GM23338 (cell line): ENCODE measurements around the gene APOLD1. TPM values are rescaled to one million over a fixed set of nuclear protein-coding genes. Genes with fewer than 3 reads are reported as not detected.

ENCODE experiments used
- ATAC-seq: fragments of 200-7000 bp; cut with Tn5 transposase; 3 replicates; pipeline ENCODE4 v1.9.1; 2020
- DNase-seq: peaks from one replicate; pipeline ENCODE4 v3.0.0-alpha.2; 2015; ENCODE audit warnings: low spot score
- H2AFZ ChIP-seq: fragments of 200-600 bp; sonication (generic); 2 replicates; pipeline ENCODE4 v1.8.0; 2016; ENCODE audit warnings: antibody characterized with exemption, mild to moderate bottlenecking, moderate library complexity
- H3F3A ChIP-seq: fragments of 200-600 bp; sonication (generic); replicated peaks from 2 replicates; pipeline ENCODE4 v1.8.0; 2017; ENCODE audit warnings: antibody characterized with exemption, mixed run types, low read depth
- H3K27ac ChIP-seq: fragments of 200-600 bp; sonication (generic); 2 replicates; pipeline ENCODE4 v1.6.1; 2016; ENCODE audit warnings: low read depth
- H3K27me3 ChIP-seq: fragments of 200-600 bp; sonication (generic); 2 replicates; pipeline ENCODE4 v1.8.0; 2016; ENCODE audit warnings: mild to moderate bottlenecking, mixed run types, moderate library complexity; ENCODE audit not compliant: insufficient read depth
- H3K36me3 ChIP-seq: fragments of 200-600 bp; sonication (generic); 2 replicates; pipeline ENCODE4 v1.8.0; 2016; ENCODE audit warnings: mild to moderate bottlenecking; ENCODE audit not compliant: insufficient read depth
- H3K4me1 ChIP-seq: fragments of 200-600 bp; sonication (generic); 2 replicates; pipeline ENCODE4 v1.8.0; 2016; ENCODE audit warnings: mild to moderate bottlenecking, moderate library complexity; ENCODE audit not compliant: insufficient read depth
- H3K4me2 ChIP-seq: fragments of 200-600 bp; sonication (generic); 2 replicates; pipeline ENCODE4 v1.7.1; 2017; ENCODE audit warnings: mixed run types
- H3K4me3 ChIP-seq: fragments of 200-600 bp; sonication (generic); 2 replicates; pipeline ENCODE4 v1.6.1; 2016; ENCODE audit warnings: mixed run types
- H3K79me2 ChIP-seq: fragments of 200-600 bp; sonication (generic); replicated peaks from 2 replicates; pipeline ENCODE4 v1.8.0; 2017; ENCODE audit warnings: mild to moderate bottlenecking; ENCODE audit not compliant: insufficient read depth
- H3K9me2 ChIP-seq: fragments of 200-600 bp; sonication (generic); 2 replicates; pipeline ENCODE4 v1.8.0; 2017; ENCODE audit not compliant: insufficient read depth
- H4K20me1 ChIP-seq: fragments of 200-600 bp; sonication (generic); replicated peaks from 2 replicates; pipeline ENCODE4 v1.8.0; 2017; ENCODE audit warnings: mild to moderate bottlenecking; ENCODE audit not compliant: insufficient read depth
- H3K27ac Mint-ChIP-seq: 2 replicates; pipeline ENCODE4 v1.8.0; 2020; ENCODE audit warnings: inconsistent platforms, mild to moderate bottlenecking, moderate library complexity, mixed read lengths
- H3K27me3 Mint-ChIP-seq: 3 replicates; pipeline ENCODE4 v1.8.0; 2022; ENCODE audit warnings: low read depth, mild to moderate bottlenecking, moderate library complexity, mixed read lengths, inconsistent platforms; ENCODE audit not compliant: insufficient read depth, poor library complexity
- H3K36me3 Mint-ChIP-seq: 3 replicates; pipeline ENCODE4 v1.8.0; 2021; ENCODE audit warnings: low read depth, mild to moderate bottlenecking, inconsistent platforms, moderate library complexity, mixed read lengths
- H3K4me1 Mint-ChIP-seq: 3 replicates; pipeline ENCODE4 v1.8.0; 2020; ENCODE audit warnings: mild to moderate bottlenecking, inconsistent platforms, mixed read lengths
- H3K4me3 Mint-ChIP-seq: 3 replicates; pipeline ENCODE4 v1.8.0; 2021; ENCODE audit warnings: moderate library complexity, mild to moderate bottlenecking, inconsistent platforms, mixed read lengths
- H3K9me3 Mint-ChIP-seq: 3 replicates; pipeline ENCODE4 v1.8.0; 2020; ENCODE audit warnings: moderate library complexity, mild to moderate bottlenecking, inconsistent platforms, mixed read lengths
- CREB1 ChIP-seq: fragments of 250-450 bp; sonication (Bioruptor Pico); IDR thresholded peaks from 2 replicates; pipeline ENCODE4 v1.5.0; 2020; ENCODE audit warnings: low read depth, mild to moderate bottlenecking, moderate library complexity
- ETS1 ChIP-seq: IDR thresholded peaks from 2 replicates; pipeline ENCODE4 v1.6.1; 2016; ENCODE audit warnings: antibody characterized with exemption
- EZH2phosphoT487 ChIP-seq: fragments of 200-600 bp; sonication (generic); IDR thresholded peaks from one replicate; pipeline ENCODE4 v1.8.1; 2018; ENCODE audit warnings: antibody characterized with exemption; ENCODE audit not compliant: unreplicated experiment
- JUNB ChIP-seq: IDR thresholded peaks from one replicate; pipeline ENCODE4 v1.6.1; 2016; ENCODE audit warnings: antibody characterized with exemption; ENCODE audit not compliant: unreplicated experiment
- NANOG ChIP-seq: IDR thresholded peaks from 2 replicates; pipeline ENCODE4 v1.6.1; 2016; ENCODE audit warnings: antibody characterized with exemption, borderline replicate concordance
- POLR2AphosphoS5 ChIP-seq: IDR thresholded peaks from 2 replicates; pipeline ENCODE4 v1.6.1; 2016; ENCODE audit warnings: antibody characterized with exemption, low read depth
- ZNF114 ChIP-seq: fragments of 250-450 bp; sonication (Bioruptor Pico); IDR thresholded peaks from 2 replicates; pipeline ENCODE4 v1.5.0; 2020; ENCODE audit warnings: mild to moderate bottlenecking, moderate library complexity
- ZNF331 ChIP-seq: fragments of 250-450 bp; sonication (Bioruptor Pico); IDR thresholded peaks from 2 replicates; pipeline ENCODE4 v1.5.0; 2020; ENCODE audit warnings: low read depth, mild to moderate bottlenecking, moderate library complexity
- polyA plus RNA-seq: library from polyadenylated mRNA; unstranded; fragments of >200 nt; fragmentation: Nextera tagmentation; extraction: Ambion mirVana; gene quantifications from 2 replicates; pipeline ENCODE4 v1.2.1, GENCODE V29; 2016
- total RNA-seq: library from RNA; depleted of rRNA; stranded (reverse); fragments of >200 nt; shearing (Covaris generic); gene quantifications from 2 replicates; pipeline ENCODE4 v1.2.3, GENCODE V29; 2014
- TF ChIP-seq, protein P1 (sequence below), 2 experiments: fragments of 200-600 bp in 1 of 2; sonication (generic) in 1 of 2; conservative IDR thresholded peaks; 2 replicates each; pipeline versions ENCODE4 v1.5.1 to v1.6.1; 2016 to 2017; ENCODE audit warnings: antibody characterized with exemption in 2 of 2, low read depth in 2 of 2, mild to moderate bottlenecking in 2 of 2, moderate library complexity in 1 of 2
- TF ChIP-seq, protein P2 (sequence below): IDR thresholded peaks from one replicate; pipeline ENCODE4 v1.6.1; 2018; ENCODE audit warnings: antibody characterized with exemption; ENCODE audit not compliant: unreplicated experiment

The APOLD1 gene
- total and polyA plus RNA-seq, 2 experiments from 2014 or later: 0.94 to 1.8 TPM

- no peak overlapping the region for H3K27ac Mint-ChIP-seq
- Histone ChIP-seq H3K79me2 (peaks cover 45% of the 10 kb centered on the region), H3K4me2 (peak overlapping the region; percentile 45; the same call in 1 of the 2 replicates), H3K9me2 (no peaks in the 10 kb centered on the region), H3K27ac (no peak overlapping the region), H3K4me3 (peak overlapping the region; percentile 91; the same call in 1 of the 2 replicates), H3K4me1 (peaks cover 9% of the 10 kb centered on the region), H2AFZ (peak overlapping the region; percentile 77), H3F3A (no peaks in the 10 kb centered on the region), H3K27me3 (no peaks in the 10 kb centered on the region), H4K20me1 (peaks cover 12% of the 10 kb centered on the region), H3K36me3 (peaks cover 6% of the 10 kb centered on the region; the same call in 1 of the 2 replicates)
- TF ChIP-seq, protein P1, sequence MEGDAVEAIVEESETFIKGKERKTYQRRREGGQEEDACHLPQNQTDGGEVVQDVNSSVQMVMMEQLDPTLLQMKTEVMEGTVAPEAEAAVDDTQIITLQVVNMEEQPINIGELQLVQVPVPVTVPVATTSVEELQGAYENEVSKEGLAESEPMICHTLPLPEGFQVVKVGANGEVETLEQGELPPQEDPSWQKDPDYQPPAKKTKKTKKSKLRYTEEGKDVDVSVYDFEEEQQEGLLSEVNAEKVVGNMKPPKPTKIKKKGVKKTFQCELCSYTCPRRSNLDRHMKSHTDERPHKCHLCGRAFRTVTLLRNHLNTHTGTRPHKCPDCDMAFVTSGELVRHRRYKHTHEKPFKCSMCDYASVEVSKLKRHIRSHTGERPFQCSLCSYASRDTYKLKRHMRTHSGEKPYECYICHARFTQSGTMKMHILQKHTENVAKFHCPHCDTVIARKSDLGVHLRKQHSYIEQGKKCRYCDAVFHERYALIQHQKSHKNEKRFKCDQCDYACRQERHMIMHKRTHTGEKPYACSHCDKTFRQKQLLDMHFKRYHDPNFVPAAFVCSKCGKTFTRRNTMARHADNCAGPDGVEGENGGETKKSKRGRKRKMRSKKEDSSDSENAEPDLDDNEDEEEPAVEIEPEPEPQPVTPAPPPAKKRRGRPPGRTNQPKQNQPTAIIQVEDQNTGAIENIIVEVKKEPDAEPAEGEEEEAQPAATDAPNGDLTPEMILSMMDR (conservative IDR thresholded peaks at IDR 0.05; ENCODE audit: low read depth in 2 of 2): peak in 1 of 2 experiments; percentile 3; a peak in 1 of 4 replicates
- no peak for TF ChIP-seq NANOG
- no peak for TF ChIP-seq ZNF114 (CRISPR knock-in tag)
- H3K4me3 Mint-ChIP-seq: peak overlapping the region; percentile 96
- peak; percentile 38 for ATAC-seq
- peaks cover 10% of the 10 kb centered on the region for H3K4me1 Mint-ChIP-seq
- H3K27me3 Mint-ChIP-seq: peaks cover 1% of the 10 kb centered on the region
- no peaks in the 10 kb centered on the region for H3K9me3 Mint-ChIP-seq
- peaks cover 15% of the 10 kb centered on the region for H3K36me3 Mint-ChIP-seq
- no peak for DNase-seq
These were observed 27.2 kb downstream of the APOLD1 start for GRCh38 chr12:12812618-12813119.

GRCh38 chr12:12813120-12814101 lies 28.0 kb downstream of the APOLD1 start, which contains the start of gene DDX47:
TSS of gene DDX47 (plus strand) at chr12:12813346. CDS start at chr12:12813368, 22 bp downstream.
- Histone ChIP-seq H3K27me3 (no peaks in the 10 kb centered on the region), H4K20me1 (peaks cover 15% of the 10 kb centered on the region), H3K79me2 (peaks cover 52% of the 10 kb centered on the region), H3F3A (no peaks in the 10 kb centered on the region), H3K9me2 (no peaks in the 10 kb centered on the region), H3K36me3 (peaks cover 6% of the 10 kb centered on the region; the same call in 1 of the 2 replicates), H2AFZ (peak within 1 kb of the TSS; percentile 93), H3K4me3 (peak within 1 kb of the TSS; percentile 91), H3K27ac (peak within 1 kb of the TSS; percentile 75), H3K4me2 (peak within 1 kb of the TSS; percentile 87), H3K4me1 (peaks cover 6% of the 10 kb centered on the region)
- DNase-seq (peak; percentile 97), ATAC-seq (peak; percentile 97)
- Mint-ChIP-seq H3K27me3 (peaks cover 1% of the 10 kb centered on the region), H3K4me1 (peaks cover 10% of the 10 kb centered on the region), H3K36me3 (peaks cover 18% of the 10 kb centered on the region), H3K9me3 (no peaks in the 10 kb centered on the region), H3K4me3 (peak within 1 kb of the TSS; percentile 96), H3K27ac (peak within 1 kb of the TSS; percentile 97)
- TF ChIP-seq ZNF331 (CRISPR knock-in tag): no peak
- TF ChIP-seq, protein P1 (conservative IDR thresholded peaks at IDR 0.05; ENCODE audit: low read depth in 2 of 2): peak; percentile 77 to 85
- peak; percentile 79 for TF ChIP-seq CREB1 (CRISPR knock-in tag)
- TF ChIP-seq, protein P2, sequence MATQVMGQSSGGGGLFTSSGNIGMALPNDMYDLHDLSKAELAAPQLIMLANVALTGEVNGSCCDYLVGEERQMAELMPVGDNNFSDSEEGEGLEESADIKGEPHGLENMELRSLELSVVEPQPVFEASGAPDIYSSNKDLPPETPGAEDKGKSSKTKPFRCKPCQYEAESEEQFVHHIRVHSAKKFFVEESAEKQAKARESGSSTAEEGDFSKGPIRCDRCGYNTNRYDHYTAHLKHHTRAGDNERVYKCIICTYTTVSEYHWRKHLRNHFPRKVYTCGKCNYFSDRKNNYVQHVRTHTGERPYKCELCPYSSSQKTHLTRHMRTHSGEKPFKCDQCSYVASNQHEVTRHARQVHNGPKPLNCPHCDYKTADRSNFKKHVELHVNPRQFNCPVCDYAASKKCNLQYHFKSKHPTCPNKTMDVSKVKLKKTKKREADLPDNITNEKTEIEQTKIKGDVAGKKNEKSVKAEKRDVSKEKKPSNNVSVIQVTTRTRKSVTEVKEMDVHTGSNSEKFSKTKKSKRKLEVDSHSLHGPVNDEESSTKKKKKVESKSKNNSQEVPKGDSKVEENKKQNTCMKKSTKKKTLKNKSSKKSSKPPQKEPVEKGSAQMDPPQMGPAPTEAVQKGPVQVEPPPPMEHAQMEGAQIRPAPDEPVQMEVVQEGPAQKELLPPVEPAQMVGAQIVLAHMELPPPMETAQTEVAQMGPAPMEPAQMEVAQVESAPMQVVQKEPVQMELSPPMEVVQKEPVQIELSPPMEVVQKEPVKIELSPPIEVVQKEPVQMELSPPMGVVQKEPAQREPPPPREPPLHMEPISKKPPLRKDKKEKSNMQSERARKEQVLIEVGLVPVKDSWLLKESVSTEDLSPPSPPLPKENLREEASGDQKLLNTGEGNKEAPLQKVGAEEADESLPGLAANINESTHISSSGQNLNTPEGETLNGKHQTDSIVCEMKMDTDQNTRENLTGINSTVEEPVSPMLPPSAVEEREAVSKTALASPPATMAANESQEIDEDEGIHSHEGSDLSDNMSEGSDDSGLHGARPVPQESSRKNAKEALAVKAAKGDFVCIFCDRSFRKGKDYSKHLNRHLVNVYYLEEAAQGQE: no peak
- TF ChIP-seq EZH2phosphoT487: no peak
- TF ChIP-seq JUNB: no peak
- no peak for TF ChIP-seq NANOG
- TF ChIP-seq POLR2AphosphoS5: peak; percentile 75
- TF ChIP-seq ETS1: peak; percentile 97
